Tibial nerve (tissue), 4 donors: Measurements from ENCODE around the gene BRAT1.

Source experiments
- CTCF ChIP-seq, 5 experiments: fragments of 200-600 bp in 3 of 5; fragments of 450-650 bp in 2 of 5; sonication (generic) in 3 of 5; IDR thresholded peaks; one replicate each; pipeline ENCODE4 v1.5.1; 2016 to 2019; ENCODE audit warnings: antibody characterized with exemption in 5 of 5, mild to moderate bottlenecking in 3 of 5, moderate library complexity in 2 of 5
- EP300 ChIP-seq, 2 donors: sonication (generic); formaldehyde crosslinking; IDR thresholded peaks; one replicate each; pipeline ENCODE4 v1.6.1; 2017; ENCODE audit warnings: antibody characterized with exemption in 2 of 2, mild to moderate bottlenecking in 1 of 2

- TF ChIP-seq CTCF (IDR thresholded peaks at IDR 0.05) = no peak
- TF ChIP-seq EP300 (IDR thresholded peaks at IDR 0.05) = no peak
Observed at GRCh38 chr7:2518737-2519118, 36.6 kb downstream of the BRAT1 start.
